ENCODE results near the gene MDFI.

MDFI gene, protein sequence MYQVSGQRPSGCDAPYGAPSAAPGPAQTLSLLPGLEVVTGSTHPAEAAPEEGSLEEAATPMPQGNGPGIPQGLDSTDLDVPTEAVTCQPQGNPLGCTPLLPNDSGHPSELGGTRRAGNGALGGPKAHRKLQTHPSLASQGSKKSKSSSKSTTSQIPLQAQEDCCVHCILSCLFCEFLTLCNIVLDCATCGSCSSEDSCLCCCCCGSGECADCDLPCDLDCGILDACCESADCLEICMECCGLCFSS

DNA sequence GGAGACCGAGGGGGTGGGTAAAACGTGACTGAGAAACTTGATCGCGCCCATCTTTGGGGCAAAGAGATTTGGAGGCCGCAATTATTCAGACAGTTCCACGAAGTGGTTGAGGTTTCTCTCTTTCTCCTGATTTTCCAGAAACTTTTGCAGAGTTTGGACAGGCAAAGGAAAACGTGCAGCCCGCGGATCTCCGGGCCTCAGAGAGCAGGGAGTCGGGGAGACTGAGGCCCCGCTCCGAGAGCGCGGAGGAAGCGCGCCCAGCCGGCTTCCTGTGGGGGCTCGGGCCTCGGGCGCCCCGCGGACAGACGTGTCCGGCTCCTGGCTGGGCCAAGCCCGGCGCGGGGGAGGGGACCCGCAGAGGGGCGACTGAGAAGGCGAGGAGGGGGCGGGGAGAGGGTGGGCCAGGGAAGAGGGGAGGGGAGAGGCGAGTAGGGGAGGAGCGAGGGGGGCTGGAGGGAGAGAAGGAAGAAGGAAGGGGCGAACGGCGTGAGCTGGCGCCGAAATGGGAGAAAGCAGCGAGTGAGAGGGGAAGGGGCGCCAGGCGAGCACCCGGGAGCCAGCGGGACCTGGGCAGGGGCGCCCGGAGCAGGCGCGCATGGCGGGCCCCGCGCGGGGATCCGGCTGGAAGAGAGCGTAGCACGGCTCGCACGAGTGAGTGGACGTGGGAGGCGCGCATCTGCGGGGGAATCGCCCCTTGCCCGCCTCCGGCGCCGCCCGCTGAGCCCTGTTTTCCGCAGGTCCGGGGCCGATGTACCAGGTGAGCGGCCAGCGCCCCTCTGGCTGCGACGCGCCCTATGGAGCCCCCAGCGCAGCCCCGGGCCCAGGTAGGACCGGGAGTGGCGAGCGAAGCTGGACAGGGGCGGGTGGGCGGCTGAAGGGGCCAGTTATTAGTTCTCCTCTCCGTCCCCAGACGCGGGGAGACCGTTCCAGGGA is at the start of gene MDFI:
Gene MDFI (plus strand): TSS at position 467 of the 933 bp plus-strand sequence. CDS start 282 bp downstream, at position 749.
- peak; percentile 79 for DNase-seq

GRCh38 chr6:41589223-41589622 is 49.0 kb upstream of the MDFI start:
- no peak for DNase-seq

- no peak for DNase-seq
These were observed 48.3 kb upstream of the MDFI start for GRCh38 chr6:41589636-41590622.

GRCh38 chr6:41591122-41591521 is 47.1 kb upstream of the MDFI start:
- DNase-seq, result no peak

DNA sequence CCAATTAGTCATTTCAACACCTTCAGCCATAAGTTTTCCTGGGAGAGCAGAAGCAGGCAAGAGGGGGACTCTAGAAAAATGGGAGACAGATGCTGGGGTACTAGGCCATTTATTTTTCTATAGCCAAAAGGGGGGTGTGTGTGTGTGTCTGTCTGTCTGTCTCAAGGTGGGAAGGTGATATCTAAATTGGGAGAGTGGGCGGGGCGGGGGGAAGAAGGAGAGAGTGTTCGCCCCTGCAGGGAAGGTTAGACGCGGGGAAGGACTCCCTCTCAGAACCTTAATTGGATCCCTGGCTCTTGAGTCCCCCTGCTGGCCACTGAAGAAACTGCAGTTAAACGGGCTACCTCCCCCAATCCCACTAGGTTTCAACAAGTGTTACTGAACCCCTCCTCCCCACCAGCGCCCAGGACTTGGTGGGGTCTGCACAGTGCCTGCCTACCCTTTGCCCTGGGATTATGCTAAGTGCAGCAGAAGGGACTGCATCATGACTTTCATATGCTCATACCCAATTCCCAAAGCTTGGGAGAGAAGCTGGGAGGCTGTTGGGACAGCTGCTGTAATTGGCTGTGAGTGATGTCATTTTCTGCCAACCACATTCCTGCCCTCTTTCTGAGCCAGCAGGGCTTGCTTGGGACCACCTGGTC is 46.3 kb upstream of the MDFI start:
- peak; percentile 59 for DNase-seq

GRCh38 chr6:41593406-41593805 is 44.9 kb upstream of the MDFI start:
- no peak for DNase-seq

DNA sequence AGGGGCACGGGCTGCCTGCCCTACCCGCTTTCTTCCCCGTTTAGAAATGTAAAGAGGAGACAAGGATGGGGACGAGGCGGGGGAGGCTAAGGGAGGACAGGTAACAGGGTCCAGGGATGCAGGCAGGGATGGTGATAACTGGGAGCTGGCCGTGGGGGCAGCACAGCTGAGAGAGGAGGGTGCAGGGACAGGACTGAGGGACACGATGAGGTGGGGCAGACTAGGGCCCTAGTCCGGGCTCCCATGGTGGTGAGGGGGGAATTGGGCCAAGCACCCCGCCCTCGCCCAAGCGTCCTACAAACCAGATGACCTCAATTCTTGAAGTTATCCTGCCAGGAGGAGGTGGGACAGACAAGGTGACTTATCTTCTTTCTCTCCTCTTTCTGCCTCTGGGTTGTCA is 44.4 kb upstream of the MDFI start:
- DNase-seq, result no peak

DNA sequence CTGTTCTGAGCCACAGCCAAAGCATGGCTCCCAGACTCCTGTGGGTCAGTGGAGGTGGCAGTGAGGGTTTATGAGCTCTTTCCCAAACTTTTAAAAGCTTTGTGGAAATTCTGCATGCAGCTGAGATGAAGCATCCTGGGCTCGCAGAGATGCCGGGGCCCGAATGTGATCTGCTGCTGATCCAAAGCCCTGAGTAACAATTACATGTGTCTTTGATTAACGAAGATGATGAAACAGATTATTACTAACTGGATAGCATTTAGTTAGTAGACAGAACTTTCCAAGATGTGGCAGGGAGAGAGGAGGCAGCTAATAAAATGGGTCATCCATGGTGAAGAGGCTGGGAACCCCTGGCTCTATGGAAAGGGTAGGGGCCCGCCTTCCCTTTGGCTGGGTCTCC is 43.9 kb upstream of the MDFI start:
- DNase-seq, result peak; percentile 83

DNA sequence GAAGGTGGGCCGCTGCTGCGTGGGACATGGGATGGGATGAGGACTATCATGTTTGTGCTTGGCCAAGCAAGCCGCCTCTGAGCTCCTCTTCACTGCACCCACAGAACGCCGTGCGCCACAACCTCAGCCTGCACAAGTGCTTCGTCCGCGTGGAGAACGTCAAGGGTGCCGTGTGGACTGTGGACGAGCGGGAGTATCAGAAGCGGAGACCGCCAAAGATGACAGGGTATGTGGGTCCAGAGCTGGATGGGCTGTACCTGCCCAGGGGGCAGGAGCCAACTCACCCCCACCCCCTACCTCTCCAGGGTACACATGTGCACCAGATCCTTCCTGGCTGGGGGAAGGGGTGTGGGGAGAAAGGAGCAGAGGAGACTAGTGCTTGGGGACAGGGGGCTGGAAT is 43.5 kb upstream of the MDFI start:
- no peak for DNase-seq

DNA sequence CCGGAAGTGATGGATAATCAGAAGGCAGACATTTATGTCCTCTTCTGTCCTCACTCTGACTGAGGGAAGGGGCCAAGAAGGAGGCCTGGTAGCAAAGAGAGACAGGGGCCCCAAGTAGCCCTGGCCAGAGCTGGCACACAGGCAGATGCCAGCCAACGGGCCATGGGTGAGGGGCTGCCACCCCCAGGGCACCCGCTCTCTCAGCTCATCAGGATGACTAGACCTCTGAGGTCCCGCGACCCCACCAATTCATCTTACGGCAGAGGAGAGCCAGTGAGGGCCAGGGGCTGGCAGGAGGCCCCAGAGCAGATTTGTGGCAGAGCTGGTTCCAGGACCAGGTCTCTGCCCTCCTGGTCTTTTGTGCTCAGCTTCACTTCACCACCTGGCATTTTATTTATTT is 43.1 kb upstream of the MDFI start:
- DNase-seq, result no peak

DNA sequence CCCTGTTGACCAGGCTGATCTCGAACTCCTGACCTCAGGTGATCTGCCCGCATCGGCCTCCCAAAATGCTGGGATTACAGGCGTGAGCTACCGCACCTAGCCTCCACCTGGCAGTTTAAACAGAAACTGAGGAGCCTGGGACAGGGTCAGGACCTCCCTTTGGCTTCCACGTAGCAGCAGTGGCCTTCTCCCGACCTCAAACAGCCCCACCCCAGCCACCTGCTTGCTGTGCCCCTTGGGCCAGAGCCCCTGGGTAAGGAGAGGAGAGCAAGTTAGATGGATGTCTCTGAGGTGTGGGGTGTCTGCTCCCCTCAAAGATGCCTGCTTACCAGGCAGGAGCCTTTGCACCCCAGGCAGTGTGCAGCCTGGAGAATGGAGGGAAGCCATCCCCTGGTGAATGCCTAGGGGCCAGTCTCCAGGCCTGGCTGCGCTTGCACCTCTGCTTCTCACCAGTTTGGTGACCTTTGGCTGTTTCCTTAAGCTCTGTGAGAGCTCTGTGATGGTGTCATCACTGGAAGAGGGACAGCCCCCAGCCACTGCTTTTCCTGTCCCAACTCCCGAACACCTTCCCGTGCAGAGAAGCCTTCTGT is 42.1 kb upstream of the MDFI start:
- no peak for DNase-seq

DNA sequence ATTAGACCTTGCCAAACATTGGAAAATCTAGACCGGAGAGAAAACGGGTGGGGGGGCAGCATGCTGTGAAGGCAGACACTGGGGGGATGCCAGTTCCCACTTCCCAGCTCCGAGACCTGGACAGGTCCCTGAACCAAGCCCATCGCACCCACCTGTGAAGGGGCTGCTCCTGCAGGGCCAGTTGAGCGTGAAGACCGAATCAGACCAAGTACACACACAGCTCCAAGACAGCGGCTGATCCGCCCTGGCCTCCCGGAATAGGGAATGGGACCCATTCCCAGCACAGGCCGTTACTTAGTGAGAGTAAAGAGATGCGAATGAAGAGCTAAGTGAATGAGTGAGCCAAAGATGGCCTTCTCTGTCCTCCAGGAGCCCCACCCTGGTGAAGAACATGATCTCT is 41.5 kb upstream of the MDFI start:
- DNase-seq, result no peak

- DNase-seq, result no peak
These were observed 40.8 kb upstream of the MDFI start for GRCh38 chr6:41597246-41598000.

GRCh38 chr6:41598670-41599014 is 39.6 kb upstream of the MDFI start:
- DNase-seq, result no peak

GRCh38 chr6:41599015-41599851 is 39.0 kb upstream of the MDFI start:
- DNase-seq, result no peak

DNA sequence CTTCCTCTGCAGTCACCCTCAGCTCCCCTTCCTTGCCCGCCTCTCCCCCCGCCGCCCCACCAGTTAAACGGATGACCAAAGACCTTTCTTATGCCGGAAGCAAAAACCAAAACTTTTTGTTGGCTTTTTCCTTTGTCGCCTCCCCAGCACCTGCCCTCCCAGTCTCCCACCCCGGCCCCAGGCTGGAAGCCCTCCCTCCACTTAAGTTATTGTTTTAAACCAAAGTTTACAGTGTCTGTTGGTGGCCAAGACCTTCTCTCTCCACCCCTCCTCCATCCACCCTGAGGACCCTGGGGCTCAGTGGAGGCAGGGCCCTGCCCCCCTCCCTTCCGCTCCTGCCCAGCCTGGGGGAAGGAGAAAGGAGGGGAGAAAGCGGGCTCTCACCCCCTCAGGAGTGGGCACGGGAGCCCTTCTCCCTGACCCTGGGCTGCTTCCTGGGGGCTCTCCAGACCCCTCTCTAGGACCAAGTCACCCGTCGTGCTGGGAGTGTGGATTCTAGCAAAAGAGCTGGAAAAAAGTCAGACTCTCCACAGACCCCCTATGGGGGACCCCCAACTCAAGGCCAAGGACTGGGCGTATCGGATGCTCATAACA is 38.3 kb upstream of the MDFI start:
- no peak for DNase-seq

DNA sequence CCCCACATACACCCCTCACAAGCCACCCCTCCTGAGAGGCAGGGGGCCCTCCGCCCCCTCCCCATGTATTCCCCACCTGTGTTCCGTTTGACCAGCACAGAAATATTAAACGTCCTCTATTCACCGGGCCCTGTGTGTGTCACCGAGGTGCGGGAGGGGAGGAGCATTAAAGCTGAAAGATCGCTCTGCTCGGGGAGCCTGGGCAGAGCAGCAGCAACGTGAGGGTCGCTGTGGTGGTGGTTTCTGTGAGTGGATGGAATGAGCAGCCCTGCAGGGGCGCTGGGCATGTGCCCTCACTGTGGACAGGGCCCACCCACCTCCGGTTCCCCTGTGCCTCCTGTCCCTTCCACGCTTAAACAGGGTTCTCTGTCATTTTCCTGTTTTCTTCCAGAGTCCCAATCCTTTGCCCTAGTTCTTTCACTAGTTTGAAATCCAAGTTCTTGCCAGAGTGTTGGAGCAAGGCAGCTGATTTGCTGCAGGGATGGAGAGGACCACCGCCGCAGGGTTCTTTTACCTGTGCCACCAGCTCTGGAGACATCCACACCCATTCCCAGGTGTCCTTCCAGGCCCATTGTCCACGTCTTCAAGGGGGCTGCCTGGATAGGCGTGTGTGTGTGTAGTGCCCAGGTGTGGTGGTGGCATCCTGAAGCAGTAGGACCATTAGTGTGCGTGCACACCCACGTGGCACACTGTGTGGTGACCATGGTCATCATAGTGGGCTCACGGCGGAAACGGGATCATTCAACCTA is 37.6 kb upstream of the MDFI start:
- no peak for DNase-seq

DNA sequence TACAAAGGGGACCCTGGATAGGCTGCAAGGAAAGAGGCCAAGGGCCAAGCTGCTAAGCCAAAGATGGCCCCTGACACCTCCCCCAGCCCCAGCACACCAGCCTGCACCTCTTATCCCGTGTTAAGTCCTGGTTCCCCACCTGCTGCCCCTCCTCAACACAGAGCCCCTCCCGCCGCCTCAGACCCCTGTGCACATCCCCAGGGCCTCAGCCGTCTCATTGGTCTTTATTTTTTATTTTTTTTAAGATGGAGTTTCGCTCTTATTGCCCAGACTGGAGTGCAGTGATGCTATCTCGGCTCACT is 37.1 kb upstream of the MDFI start:
- no peak for DNase-seq

GRCh38 chr6:41602422-41602743 is 35.9 kb upstream of the MDFI start:
- no peak for DNase-seq

All from fibroblast of upper back skin (primary cell).